DOHH2 (cell line): Measurements from ENCODE around the gene SPACA6.

Experiments
- H3F3A ChIP-seq: fragments of 200-600 bp; sonication (generic), shearing (Covaris generic); 2 replicates; pipeline ENCODE4 v1.6.0; 2016; ENCODE audit warnings: antibody characterized with exemption, mild to moderate bottlenecking; ENCODE audit not compliant: control insufficient read depth, insufficient read depth
- H3K27ac ChIP-seq: fragments of 200-600 bp; sonication (generic); 2 replicates; pipeline ENCODE4 v1.5.1; 2014; ENCODE audit warnings: low read depth, mild to moderate bottlenecking, low read length, moderate library complexity
- H3K27me3 ChIP-seq: fragments of 200-600 bp; sonication (generic); 2 replicates; pipeline ENCODE4 v1.6.1; 2014; ENCODE audit warnings: mild to moderate bottlenecking, low read length, mixed read lengths; ENCODE audit not compliant: control insufficient read depth
- H3K36me3 ChIP-seq: fragments of 200-600 bp; sonication (generic); 2 replicates; pipeline ENCODE4 v1.6.1; 2014; ENCODE audit warnings: mild to moderate bottlenecking, low read length, moderate library complexity, mixed read lengths; ENCODE audit not compliant: control insufficient read depth
- H3K4me1 ChIP-seq: fragments of 200-600 bp; sonication (generic); 2 replicates; pipeline ENCODE4 v1.6.1; 2014; ENCODE audit warnings: mild to moderate bottlenecking, low read length, mixed read lengths; ENCODE audit not compliant: control insufficient read depth
- H3K4me2 ChIP-seq: fragments of 200-600 bp; sonication (generic); 2 replicates; pipeline ENCODE4 v1.6.0; 2014; ENCODE audit warnings: mild to moderate bottlenecking, low read length, moderate library complexity
- H3K4me3 ChIP-seq: fragments of 200-600 bp; sonication (generic); 2 replicates; pipeline ENCODE4 v1.5.1; 2014; ENCODE audit warnings: mild to moderate bottlenecking, low read length, mixed read lengths
- H3K79me2 ChIP-seq: fragments of 200-600 bp; sonication (generic); 2 replicates; pipeline ENCODE4 v1.6.1; 2014; ENCODE audit warnings: mild to moderate bottlenecking, low read length, mixed read lengths; ENCODE audit not compliant: control insufficient read depth
- H3K9me2 ChIP-seq: fragments of 200-600 bp; sonication (generic); replicated peaks from 2 replicates; pipeline ENCODE4 v1.6.1; 2014; ENCODE audit warnings: mild to moderate bottlenecking, low read length, mixed read lengths; ENCODE audit not compliant: control insufficient read depth
- H3K9me3 ChIP-seq: fragments of 200-600 bp; sonication (generic); 2 replicates; pipeline ENCODE4 v1.6.1; 2014; ENCODE audit warnings: antibody characterized with exemption, low read length, mixed read lengths; ENCODE audit not compliant: control insufficient read depth, insufficient read depth
- H4K20me1 ChIP-seq: fragments of 200-600 bp; sonication (generic); 2 replicates; pipeline ENCODE4 v1.6.0; 2014; ENCODE audit warnings: low read depth, mild to moderate bottlenecking, antibody characterized with exemption, low read length, moderate library complexity; ENCODE audit not compliant: control insufficient read depth, insufficient read depth
- CTCF ChIP-seq: fragments of 200-600 bp; sonication (generic); IDR thresholded peaks from one replicate; pipeline ENCODE4 v1.5.1; 2014; ENCODE audit warnings: antibody characterized with exemption, mild to moderate bottlenecking, low read depth, low read length; ENCODE audit not compliant: poor library complexity, severe bottlenecking
- EZH2phosphoT487 ChIP-seq: fragments of 200-600 bp; sonication (generic); IDR thresholded peaks from 2 replicates; pipeline ENCODE4 v1.6.1; 2017; ENCODE audit warnings: borderline replicate concordance, mild to moderate bottlenecking, antibody characterized with exemption, low read length, moderate library complexity, mixed read lengths

SPACA6 gene

GRCh38 chr19:51699170-51699569 is 6.0 kb downstream of the SPACA6 start:
- Histone ChIP-seq H3K4me3 (no peak overlapping the region), H3F3A (no peaks in the 10 kb centered on the region), H3K9me3 (no peaks in the 10 kb centered on the region), H3K9me2 (no peaks in the 10 kb centered on the region), H3K36me3 (no peaks in the 10 kb centered on the region), H3K79me2 (peaks cover under 1% of the 10 kb centered on the region; the same call in 1 of the 2 replicates), H3K27ac (no peak overlapping the region), H3K4me2 (no peak overlapping the region), H3K4me1 (peaks cover 12% of the 10 kb centered on the region), H3K27me3 (no peaks in the 10 kb centered on the region), H4K20me1 (no peaks in the 10 kb centered on the region)
- TF ChIP-seq EZH2phosphoT487: no peak
- no peak for TF ChIP-seq CTCF

DNA sequence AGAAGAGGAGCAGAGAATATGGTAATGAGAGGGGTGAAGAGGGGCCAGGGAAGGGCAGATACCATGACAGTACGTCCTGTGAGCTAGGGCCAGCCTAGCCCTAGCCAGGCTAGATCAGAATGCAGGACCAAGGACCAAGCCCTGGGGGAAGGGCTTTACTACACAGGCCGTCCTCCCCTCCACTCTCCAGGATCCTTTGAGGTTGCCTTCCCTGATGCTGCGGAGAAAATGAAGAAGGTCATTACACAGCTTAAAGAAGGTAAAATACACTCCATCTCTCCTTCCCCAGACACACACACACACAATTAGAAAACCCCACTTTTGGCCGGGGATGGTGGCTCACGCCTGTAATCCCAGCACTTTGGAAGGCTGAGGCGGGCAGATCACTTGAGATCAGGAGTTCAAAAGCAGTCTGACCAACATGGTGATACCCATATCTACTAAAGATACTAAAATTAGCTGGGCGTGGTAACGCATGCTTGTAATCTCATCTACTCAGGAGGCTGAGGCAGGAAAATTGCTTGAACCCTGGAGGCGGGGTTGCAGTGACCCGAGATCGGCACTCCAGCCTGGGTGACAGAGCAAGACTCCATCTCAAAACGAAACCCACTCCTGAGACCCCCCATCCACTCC is 8.5 kb downstream of the SPACA6 start:
- no peaks in the 10 kb centered on the region for H3K27me3 ChIP-seq
- peaks cover 13% of the 10 kb centered on the region for H3K79me2 ChIP-seq
- H3K9me2 ChIP-seq: no peaks in the 10 kb centered on the region
- no peaks in the 10 kb centered on the region for H4K20me1 ChIP-seq
- H3K4me2 ChIP-seq: no peak overlapping the region
- no peak overlapping the region for H3K27ac ChIP-seq
- H3K9me3 ChIP-seq: no peaks in the 10 kb centered on the region
- TF ChIP-seq CTCF: no peak
- no peak for TF ChIP-seq EZH2phosphoT487
- peaks cover 19% of the 10 kb centered on the region for H3K4me1 ChIP-seq
- no peaks in the 10 kb centered on the region for H3F3A ChIP-seq
- no peak overlapping the region for H3K4me3 ChIP-seq
- H3K36me3 ChIP-seq: peaks cover 15% of the 10 kb centered on the region

GRCh38 chr19:51702103-51702824 is 9.1 kb downstream of the SPACA6 start:
- Histone ChIP-seq H3K4me2 (no peak overlapping the region), H3K9me3 (no peaks in the 10 kb centered on the region), H3K27ac (no peak overlapping the region), H4K20me1 (no peaks in the 10 kb centered on the region), H3K27me3 (no peaks in the 10 kb centered on the region), H3F3A (no peaks in the 10 kb centered on the region), H3K79me2 (peaks cover 13% of the 10 kb centered on the region), H3K36me3 (peaks cover 17% of the 10 kb centered on the region), H3K4me1 (peaks cover 19% of the 10 kb centered on the region), H3K4me3 (no peak overlapping the region), H3K9me2 (no peaks in the 10 kb centered on the region)
- TF ChIP-seq CTCF (no peak), EZH2phosphoT487 (no peak)
